GM19240 (cell line): ENCODE results near the gene C19orf12.
"Not testable (repeated sequence)": the region's sequence is repeated elsewhere in the genome, so short reads cannot be mapped to it uniquely, and the experiment has no call there.

Experiments
- DNase-seq: peaks from one replicate; pipeline ENCODE4 v3.0.0; 2011; ENCODE audit warnings: low spot score; ENCODE audit not compliant: insufficient read length

The C19orf12 gene

GRCh38 chr19:29731331-29731850 lies 16.3 kb upstream of the C19orf12 start:
- no peak for DNase-seq

GRCh38 chr19:29727906-29728305 lies 12.8 kb upstream of the C19orf12 start:
- no peak for DNase-seq

GRCh38 chr19:29724746-29725145 lies 9.7 kb upstream of the C19orf12 start:
- no peak for DNase-seq

- DNase-seq = no peak
Observed at GRCh38 chr19:29724102-29724641, 9.1 kb upstream of the C19orf12 start.

GRCh38 chr19:29717051-29717450 lies 2.0 kb upstream of the C19orf12 start:
- no peak for DNase-seq

- no peak for DNase-seq
Observed at GRCh38 chr19:29715701-29716581, 880 bp upstream of the C19orf12 start.

GRCh38 chr19:29714371-29714952 lies 599 bp downstream of the C19orf12 start:
- no peak for DNase-seq

- no peak for DNase-seq
Observed at GRCh38 chr19:29712744-29713516, 2.1 kb downstream of the C19orf12 start.

GRCh38 chr19:29711584-29712132 lies 3.4 kb downstream of the C19orf12 start:
- no peak for DNase-seq

- DNase-seq = not testable (repeated sequence)
Observed at GRCh38 chr19:29709440-29709798, 5.6 kb downstream of the C19orf12 start.

- no peak for DNase-seq
Observed at GRCh38 chr19:29708554-29709439, 6.3 kb downstream of the C19orf12 start.

GRCh38 chr19:29706635-29707034 lies 8.4 kb downstream of the C19orf12 start:
- no peak for DNase-seq

- DNase-seq = no peak
Observed at GRCh38 chr19:29705706-29706105, 9.4 kb downstream of the C19orf12 start.

GRCh38 chr19:29704562-29705558 lies 10.2 kb downstream of the C19orf12 start:
- DNase-seq = no peak

GRCh38 chr19:29702963-29703320 lies 12.1 kb downstream of the C19orf12 start:
- DNase-seq = no peak

- no peak for DNase-seq
Observed at GRCh38 chr19:29702161-29702962, 12.7 kb downstream of the C19orf12 start.

GRCh38 chr19:29700498-29700897 lies 14.6 kb downstream of the C19orf12 start:
- no peak for DNase-seq

- DNase-seq = no peak
Observed at GRCh38 chr19:29699861-29700260, 15.2 kb downstream of the C19orf12 start.
